OCI-LY7 (cell line): ENCODE measurements around the gene NOD1. TPM values are rescaled to one million over a fixed set of nuclear protein-coding genes. Genes with fewer than 3 reads are reported as not detected.

Experiments
- BruUV-seq: library from RNA; stranded (reverse); fragments of 400-500 nt; replicated peaks from 2 replicates; lab custom pipeline; 2021; lab: Mats Ljungman, UMichigan
- CTCF ChIA-PET: fragments of 300-600 bp; sonication (Branson Sonifier 250); formaldehyde crosslinking; loops from one replicate; lab custom pipeline; 2022; ENCODE audit warnings: antibody characterized with exemption; ENCODE audit not compliant: unreplicated experiment; lab: Charles Lee
- POLR2A ChIA-PET: fragments of 300-600 bp; sonication (Branson Sonifier 250); formaldehyde crosslinking; loops from one replicate; lab custom pipeline; 2022; ENCODE audit warnings: antibody characterized with exemption; lab: Charles Lee
- DNase-seq: peaks from one replicate; pipeline ENCODE4 v3.0.0-alpha.2; 2015; ENCODE audit warnings: low spot score
- H2AFZ ChIP-seq: fragments of 200-600 bp; sonication (generic), shearing (Covaris generic); 2 replicates; pipeline ENCODE4 v1.6.1; 2014; ENCODE audit warnings: mild to moderate bottlenecking, antibody characterized with exemption, low read length, moderate library complexity
- H3K27ac ChIP-seq: fragments of 200-600 bp; sonication (generic); 2 replicates; pipeline ENCODE4 v1.5.1; 2014; ENCODE audit warnings: mixed run types, low read depth, mild to moderate bottlenecking, moderate library complexity, low read length, inconsistent platforms; ENCODE audit not compliant: poor library complexity, severe bottlenecking
- H3K36me3 ChIP-seq: fragments of 200-600 bp; sonication (generic); 2 replicates; pipeline ENCODE4 v1.6.1; 2014; ENCODE audit warnings: mild to moderate bottlenecking, antibody characterized with exemption, low read length, moderate library complexity, mixed read lengths; ENCODE audit not compliant: insufficient read depth
- H3K4me1 ChIP-seq: fragments of 200-600 bp; sonication (generic); 2 replicates; pipeline ENCODE4 v1.5.1; 2014; ENCODE audit warnings: mild to moderate bottlenecking, low read length; ENCODE audit not compliant: insufficient read depth, poor library complexity, severe bottlenecking
- H3K4me2 ChIP-seq: fragments of 200-600 bp; sonication (generic); 2 replicates; pipeline ENCODE4 v1.6.1; 2014; ENCODE audit warnings: mild to moderate bottlenecking, low read length
- H3K4me3 ChIP-seq: fragments of 200-600 bp; sonication (generic); 2 replicates; pipeline ENCODE4 v1.5.1; 2014; ENCODE audit warnings: mild to moderate bottlenecking, low read depth, low read length; ENCODE audit not compliant: poor library complexity, severe bottlenecking
- H3K79me2 ChIP-seq: fragments of 200-600 bp; sonication (generic); 2 replicates; pipeline ENCODE4 v1.6.1; 2016; ENCODE audit warnings: low read depth, mild to moderate bottlenecking, low read length, moderate library complexity, mixed read lengths; ENCODE audit not compliant: insufficient read depth
- H3K9me2 ChIP-seq: fragments of 200-600 bp; sonication (generic); 2 replicates; pipeline ENCODE4 v1.6.1; 2016; ENCODE audit warnings: mild to moderate bottlenecking, low read length, mixed read lengths; ENCODE audit not compliant: insufficient read depth
- H3K9me3 ChIP-seq: fragments of 200-600 bp; sonication (generic); 2 replicates; pipeline ENCODE4 v1.6.1; 2014; ENCODE audit warnings: mild to moderate bottlenecking, mixed run types, low read length, mixed read lengths
- H4K20me1 ChIP-seq: fragments of 200-600 bp; sonication (generic); 2 replicates; pipeline ENCODE4 v1.6.1; 2014; ENCODE audit warnings: mild to moderate bottlenecking, antibody characterized with exemption, low read length, moderate library complexity, mixed read lengths; ENCODE audit not compliant: insufficient read depth
- CTCF ChIP-seq: fragments of 200-600 bp; sonication (generic); conservative IDR thresholded peaks from 2 replicates; pipeline ENCODE4 v1.5.1; 2014; ENCODE audit warnings: mild to moderate bottlenecking, antibody characterized with exemption, low read length, moderate library complexity, mixed read lengths
- EZH2phosphoT487 ChIP-seq: fragments of 200-600 bp; sonication (generic); IDR thresholded peaks from 2 replicates; pipeline ENCODE4 v1.6.1; 2018; ENCODE audit warnings: low read depth, borderline replicate concordance, mild to moderate bottlenecking, mixed run types, antibody characterized with exemption, low read length, moderate library complexity, mixed read lengths
- intact Hi-C: fragments of 100-400 bp; cut with micrococcal nuclease; formaldehyde crosslinking; loops from one replicate; pipeline ENCODE4 v1.10.0; 2022; ENCODE audit not compliant: unreplicated experiment
- total RNA-seq, 2 experiments: library from RNA; depleted of rRNA in 1 of 2; stranded (reverse); fragments of >200 nt in 1 of 2; shearing (Covaris generic) in 1 of 2; gene quantifications; 2 replicates each; pipeline ENCODE4 v1.2.3, GENCODE V29; 2014 to 2022

The NOD1 gene
- total RNA-seq, 2 experiments from 2014 or later: 8.4 to 10.3 TPM

- Histone ChIP-seq H3K27ac (peak overlapping the region; percentile 2), H4K20me1 (no peaks in the 10 kb centered on the region), H3K36me3 (no peaks in the 10 kb centered on the region), H3K4me2 (peak overlapping the region; percentile 52), H3K4me3 (peak overlapping the region; percentile 0), H3K79me2 (no peaks in the 10 kb centered on the region), H2AFZ (no peak overlapping the region; the same call in 1 of the 2 replicates), H3K9me3 (no peaks in the 10 kb centered on the region), H3K4me1 (peaks cover 71% of the 10 kb centered on the region), H3K9me2 (no peaks in the 10 kb centered on the region)
- no TSS peak for BruUV-seq
- intact Hi-C loops: no loop called here
- DNase-seq: no peak
- TF ChIP-seq CTCF (no peak), EZH2phosphoT487 (no peak)
- POLR2A ChIA-PET: interaction anchor here (1.0 to 1.7 kb wide), 3 partner anchors 10 to 292 kb away, joined by 3 to 11 read pairs (median 3); no protein-coding TSS in a partner anchor
- CTCF ChIA-PET: no interaction called here
Observed at GRCh38 chr7:30473903-30474302, 4.7 kb downstream of the NOD1 start.

GRCh38 chr7:30472784-30473775 lies 5.5 kb downstream of the NOD1 start:
- Histone ChIP-seq H3K4me3 (peak overlapping the region; percentile 0), H3K27ac (peak overlapping the region; percentile 2), H4K20me1 (no peaks in the 10 kb centered on the region), H3K4me1 (peaks cover 68% of the 10 kb centered on the region), H3K4me2 (peak overlapping the region; percentile 52), H3K9me3 (no peaks in the 10 kb centered on the region), H3K9me2 (no peaks in the 10 kb centered on the region), H2AFZ (no peak overlapping the region; the same call in 1 of the 2 replicates), H3K79me2 (no peaks in the 10 kb centered on the region), H3K36me3 (no peaks in the 10 kb centered on the region)
- ChIA-PET CTCF (no interaction called here), POLR2A (interaction anchor here (1.0 to 1.7 kb wide), 3 partner anchors 9 to 291 kb away, joined by 3 to 11 read pairs (median 3); no protein-coding TSS in a partner anchor)
- BruUV-seq: no TSS peak
- intact Hi-C loops: no loop called here
- DNase-seq: peak; percentile 28
- TF ChIP-seq CTCF (no peak), EZH2phosphoT487 (no peak)
